ENCODE results near the gene RMND1.
"Not testable (repeated sequence)": the region's sequence is repeated elsewhere in the genome, so short reads cannot be mapped to it uniquely, and the experiment has no call there.

The RMND1 gene

GRCh38 chr6:151451950-151452749 is at the start of gene RMND1:
Gene RMND1, minus strand, starts transcription at chr6:151452126. Its CDS starts 6,315 bp downstream, at chr6:151445811.
- DNase-seq, result peak; percentile 100

- no peak for DNase-seq
Observed at GRCh38 chr6:151499551-151499950, 47.6 kb upstream of the RMND1 start.

GRCh38 chr6:151498327-151498726 is 46.4 kb upstream of the RMND1 start:
- no peak for DNase-seq

GRCh38 chr6:151497905-151498304 is 46.0 kb upstream of the RMND1 start:
- DNase-seq, result no peak

- DNase-seq, result no peak
Observed at GRCh38 chr6:151495380-151495779, 43.5 kb upstream of the RMND1 start.

- no peak for DNase-seq
Observed at GRCh38 chr6:151494936-151495320, 43.0 kb upstream of the RMND1 start.

GRCh38 chr6:151494235-151494935 is 42.5 kb upstream of the RMND1 start:
- no peak for DNase-seq

- no peak for DNase-seq
Observed at GRCh38 chr6:151493804-151494234, 41.9 kb upstream of the RMND1 start, which contains the start of gene CCDC170. Gene CCDC170, plus strand, starts transcription at chr6:151494017. Its CDS starts 112 bp downstream, at chr6:151494129.

GRCh38 chr6:151493161-151493803 is 41.4 kb upstream of the RMND1 start:
- no peak for DNase-seq

GRCh38 chr6:151490996-151491395 is 39.1 kb upstream of the RMND1 start:
- no peak for DNase-seq

- no peak for DNase-seq
Observed at GRCh38 chr6:151488226-151488625, 36.3 kb upstream of the RMND1 start.

- DNase-seq, result no peak
Observed at GRCh38 chr6:151483994-151484393, 32.1 kb upstream of the RMND1 start.

- DNase-seq, result no peak
Observed at GRCh38 chr6:151482290-151482689, 30.4 kb upstream of the RMND1 start.

GRCh38 chr6:151481786-151482185 is 29.9 kb upstream of the RMND1 start:
- no peak for DNase-seq

- no peak for DNase-seq
Observed at GRCh38 chr6:151478670-151479069, 26.7 kb upstream of the RMND1 start.

GRCh38 chr6:151477726-151478125 is 25.8 kb upstream of the RMND1 start:
- no peak for DNase-seq

- peak; percentile 55 for DNase-seq
Observed at GRCh38 chr6:151475653-151476523, 24.0 kb upstream of the RMND1 start.

- no peak for DNase-seq
Observed at GRCh38 chr6:151464702-151465101, 12.8 kb upstream of the RMND1 start.

GRCh38 chr6:151461673-151462072 is 9.7 kb upstream of the RMND1 start:
- no peak for DNase-seq

- DNase-seq, result not testable (repeated sequence)
Observed at GRCh38 chr6:151455751-151456398, 3.9 kb upstream of the RMND1 start.

- peak; percentile 9 for DNase-seq
Observed at GRCh38 chr6:151452750-151453427, 963 bp upstream of the RMND1 start.
